ENCODE data around the gene ERBB4. TPM values are rescaled to one million over a fixed set of nuclear protein-coding genes. Genes with fewer than 3 reads are reported as not detected.

Gene ERBB4
- total RNA-seq, 4 donors from 2014 or later, result 0.09 to 0.67 TPM; not detected in 2

DNA sequence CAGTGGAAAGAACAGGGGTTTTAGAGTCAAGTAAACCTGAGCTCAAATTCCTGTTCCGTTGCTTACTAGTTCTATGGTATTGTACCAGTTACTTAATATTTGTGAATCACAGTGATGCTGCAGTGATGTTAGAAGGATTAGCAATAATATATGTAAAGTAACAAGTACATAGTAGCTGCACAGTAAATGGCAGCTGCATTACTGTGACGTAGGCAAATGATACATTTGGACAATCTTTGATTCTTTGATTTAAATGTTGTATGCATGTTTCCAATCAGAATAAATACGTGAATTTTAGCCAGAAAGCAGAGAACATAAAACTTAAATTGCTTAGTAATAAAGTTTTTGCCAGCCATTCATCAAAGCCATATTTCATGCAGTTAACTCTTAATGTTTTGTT lies 243.0 kb downstream of the ERBB4 start:
- no peaks in the 10 kb centered on the region for H3K9me3 ChIP-seq
- no peaks in the 10 kb centered on the region for H3K27me3 ChIP-seq
- H3K36me3 ChIP-seq, result no peaks in the 10 kb centered on the region
- no peak overlapping the region for H3K4me3 ChIP-seq
- DNase-seq, result no peak
- no peak overlapping the region for H3K27ac ChIP-seq
- TF ChIP-seq, protein P1, sequence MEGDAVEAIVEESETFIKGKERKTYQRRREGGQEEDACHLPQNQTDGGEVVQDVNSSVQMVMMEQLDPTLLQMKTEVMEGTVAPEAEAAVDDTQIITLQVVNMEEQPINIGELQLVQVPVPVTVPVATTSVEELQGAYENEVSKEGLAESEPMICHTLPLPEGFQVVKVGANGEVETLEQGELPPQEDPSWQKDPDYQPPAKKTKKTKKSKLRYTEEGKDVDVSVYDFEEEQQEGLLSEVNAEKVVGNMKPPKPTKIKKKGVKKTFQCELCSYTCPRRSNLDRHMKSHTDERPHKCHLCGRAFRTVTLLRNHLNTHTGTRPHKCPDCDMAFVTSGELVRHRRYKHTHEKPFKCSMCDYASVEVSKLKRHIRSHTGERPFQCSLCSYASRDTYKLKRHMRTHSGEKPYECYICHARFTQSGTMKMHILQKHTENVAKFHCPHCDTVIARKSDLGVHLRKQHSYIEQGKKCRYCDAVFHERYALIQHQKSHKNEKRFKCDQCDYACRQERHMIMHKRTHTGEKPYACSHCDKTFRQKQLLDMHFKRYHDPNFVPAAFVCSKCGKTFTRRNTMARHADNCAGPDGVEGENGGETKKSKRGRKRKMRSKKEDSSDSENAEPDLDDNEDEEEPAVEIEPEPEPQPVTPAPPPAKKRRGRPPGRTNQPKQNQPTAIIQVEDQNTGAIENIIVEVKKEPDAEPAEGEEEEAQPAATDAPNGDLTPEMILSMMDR (IDR thresholded peaks at IDR 0.05), result no peak
- no peak for TF ChIP-seq POLR2A (IDR thresholded peaks at IDR 0.05)
- H3K4me1 ChIP-seq, result no peaks in the 10 kb centered on the region

DNA sequence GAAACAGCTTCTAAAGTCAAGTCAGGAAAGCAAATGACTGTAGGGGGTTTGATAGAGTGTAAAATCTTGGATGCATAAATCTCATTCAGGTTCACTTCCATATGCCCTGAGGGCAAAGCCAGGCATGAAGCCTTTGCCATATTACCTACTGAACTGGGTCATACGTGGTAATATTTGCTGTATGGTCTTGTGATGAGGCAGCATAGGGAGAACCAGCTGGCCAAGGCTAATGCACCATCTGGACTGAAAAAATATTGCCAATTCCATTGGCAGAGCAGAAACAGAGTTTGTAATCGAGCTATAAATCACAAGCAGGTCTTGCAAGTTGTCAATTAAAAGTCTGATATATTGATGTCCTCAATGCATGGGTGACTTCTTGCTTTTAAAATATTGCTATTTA lies 243.8 kb downstream of the ERBB4 start:
- TF ChIP-seq POLR2A (IDR thresholded peaks at IDR 0.05), result no peak
- TF ChIP-seq, protein P1 (IDR thresholded peaks at IDR 0.05), result no peak
- Histone ChIP-seq H3K4me1 (no peaks in the 10 kb centered on the region), H3K27me3 (no peaks in the 10 kb centered on the region), H3K36me3 (no peaks in the 10 kb centered on the region), H3K9me3 (no peaks in the 10 kb centered on the region), H3K4me3 (no peak overlapping the region), H3K27ac (no peak overlapping the region)
- DNase-seq, result no peak

DNA sequence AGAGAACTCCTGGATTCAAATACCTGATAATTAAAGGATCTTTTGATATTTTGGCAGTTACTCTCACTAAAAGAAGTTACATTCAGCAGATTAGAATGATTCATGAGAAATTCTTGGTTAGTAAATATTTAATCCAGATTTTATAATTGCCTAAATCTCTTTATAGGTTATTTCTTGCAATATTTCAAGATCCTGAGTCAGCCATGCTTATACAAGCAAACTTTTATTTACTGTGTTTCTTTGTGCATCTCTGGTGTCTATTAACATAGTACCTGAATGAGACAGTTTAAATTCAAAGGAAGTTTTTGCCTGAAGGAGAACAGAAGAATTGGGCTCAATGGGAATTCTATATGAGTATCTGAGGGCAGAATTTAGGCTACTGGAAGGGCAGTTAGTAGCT lies 249.3 kb downstream of the ERBB4 start:
- Histone ChIP-seq H3K4me3 (no peak overlapping the region), H3K9me3 (no peaks in the 10 kb centered on the region), H3K27me3 (no peaks in the 10 kb centered on the region), H3K4me1 (no peaks in the 10 kb centered on the region), H3K27ac (no peak overlapping the region), H3K36me3 (no peaks in the 10 kb centered on the region)
- no peak for DNase-seq
- no peak for TF ChIP-seq POLR2A (IDR thresholded peaks at IDR 0.05)
- TF ChIP-seq, protein P1 (IDR thresholded peaks at IDR 0.05), result no peak

DNA sequence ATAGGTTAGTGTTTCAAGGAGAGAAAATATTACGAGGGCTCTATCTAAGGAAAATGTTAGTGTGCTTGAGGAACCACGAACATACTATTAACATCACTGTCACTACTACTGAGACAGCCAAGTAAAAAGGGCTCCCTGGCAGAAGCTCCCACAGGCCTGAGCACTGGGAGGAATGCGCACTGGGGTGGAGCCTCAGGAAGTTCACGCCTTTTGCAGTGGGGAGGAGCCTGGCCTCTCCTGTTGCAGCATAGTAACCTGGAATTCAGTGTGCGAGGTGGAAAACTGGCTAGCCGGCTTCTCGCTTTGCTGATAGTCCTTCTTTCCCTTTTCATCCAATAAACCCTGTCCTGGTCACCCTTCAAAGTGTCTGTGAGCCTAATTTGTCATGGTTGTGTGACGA lies 250.3 kb downstream of the ERBB4 start:
- Histone ChIP-seq H3K27me3 (no peaks in the 10 kb centered on the region), H3K4me3 (no peak overlapping the region), H3K4me1 (no peaks in the 10 kb centered on the region), H3K27ac (no peak overlapping the region), H3K36me3 (no peaks in the 10 kb centered on the region), H3K9me3 (no peaks in the 10 kb centered on the region)
- TF ChIP-seq, protein P1 (IDR thresholded peaks at IDR 0.05), result no peak
- no peak for TF ChIP-seq POLR2A (IDR thresholded peaks at IDR 0.05)
- DNase-seq, result no peak

- H3K27me3 ChIP-seq, result no peaks in the 10 kb centered on the region
- no peak for TF ChIP-seq POLR2A (IDR thresholded peaks at IDR 0.05)
- TF ChIP-seq, protein P1 (IDR thresholded peaks at IDR 0.05), result no peak
- H3K4me1 ChIP-seq, result no peaks in the 10 kb centered on the region
- H3K9me3 ChIP-seq, result no peaks in the 10 kb centered on the region
- no peak overlapping the region for H3K27ac ChIP-seq
- no peak overlapping the region for H3K4me3 ChIP-seq
- no peak for DNase-seq
- H3K36me3 ChIP-seq, result no peaks in the 10 kb centered on the region
Measured at GRCh38 chr2:212284166-212284565, 254.4 kb downstream of the ERBB4 start.

DNA sequence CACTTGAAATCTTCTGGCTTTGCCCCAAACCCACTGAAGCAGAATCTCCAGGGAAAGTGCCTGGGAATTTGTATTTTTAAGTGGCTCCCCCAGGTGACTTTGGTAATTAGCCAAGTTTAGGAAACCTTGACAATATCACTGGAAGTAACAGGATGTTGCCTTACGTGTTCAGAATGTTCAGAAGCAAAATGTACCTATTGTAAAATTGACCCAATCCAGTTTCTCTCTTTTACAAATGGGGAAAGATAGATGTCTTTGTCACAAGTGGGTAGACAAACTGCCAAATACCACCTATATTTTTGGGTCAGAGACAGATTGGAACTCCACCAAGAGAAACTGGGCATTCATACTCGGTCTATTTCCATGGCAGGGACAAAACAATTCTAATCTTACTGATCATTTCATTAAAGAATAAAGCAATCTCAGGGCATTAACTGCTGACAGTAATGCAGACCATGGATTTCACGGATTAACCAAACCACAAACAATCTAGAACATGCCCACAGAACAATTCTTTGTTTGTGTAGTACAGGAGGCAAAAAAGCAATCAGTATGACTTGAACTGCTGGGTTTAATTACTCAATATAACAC lies 255.8 kb downstream of the ERBB4 start:
- Histone ChIP-seq H3K27ac (no peak overlapping the region), H3K36me3 (no peaks in the 10 kb centered on the region), H3K9me3 (no peaks in the 10 kb centered on the region), H3K27me3 (no peaks in the 10 kb centered on the region), H3K4me1 (no peaks in the 10 kb centered on the region), H3K4me3 (no peak overlapping the region)
- TF ChIP-seq, protein P1 (IDR thresholded peaks at IDR 0.05), result no peak
- TF ChIP-seq POLR2A (IDR thresholded peaks at IDR 0.05), result no peak
- no peak for DNase-seq

Data from Peyer's patch (tissue), 4 donors.